Muscle layer of colon (tissue), 2 donors: ENCODE results near the gene EEIG1.

Experiments used
- H3K27ac ChIP-seq: one replicate; pipeline ENCODE4 v1.7.0; 2013; ENCODE audit warnings: low read depth, mild to moderate bottlenecking, low read length, moderate library complexity
- H3K27me3 ChIP-seq, 2 donors: one replicate each; pipeline ENCODE4 v1.7.0; 2013; ENCODE audit warnings: low read length in 2 of 2, mild to moderate bottlenecking in 2 of 2; ENCODE audit not compliant: insufficient read depth in 2 of 2, control insufficient read depth in 1 of 2
- H3K36me3 ChIP-seq: one replicate; pipeline ENCODE4 v1.7.0; 2013; ENCODE audit warnings: mild to moderate bottlenecking, low read length; ENCODE audit not compliant: insufficient read depth
- H3K4me1 ChIP-seq: one replicate; pipeline ENCODE4 v1.7.0; 2013; ENCODE audit warnings: mild to moderate bottlenecking, low read length; ENCODE audit not compliant: insufficient read depth
- H3K4me3 ChIP-seq, 2 donors: one replicate each; pipeline ENCODE4 v1.7.0; 2013; ENCODE audit warnings: low read length in 2 of 2, low read depth in 1 of 2, mild to moderate bottlenecking in 1 of 2, moderate library complexity in 1 of 2
- H3K9ac ChIP-seq: one replicate; pipeline ENCODE4 v1.7.0; 2013; ENCODE audit warnings: low read length
- H3K9me3 ChIP-seq: one replicate; pipeline ENCODE4 v1.7.0; 2013; ENCODE audit warnings: mild to moderate bottlenecking, low read length
- donor health status: abdominal sarcoma.
- donor health status: Adenocarcinoma of cecum.

The EEIG1 gene

DNA sequence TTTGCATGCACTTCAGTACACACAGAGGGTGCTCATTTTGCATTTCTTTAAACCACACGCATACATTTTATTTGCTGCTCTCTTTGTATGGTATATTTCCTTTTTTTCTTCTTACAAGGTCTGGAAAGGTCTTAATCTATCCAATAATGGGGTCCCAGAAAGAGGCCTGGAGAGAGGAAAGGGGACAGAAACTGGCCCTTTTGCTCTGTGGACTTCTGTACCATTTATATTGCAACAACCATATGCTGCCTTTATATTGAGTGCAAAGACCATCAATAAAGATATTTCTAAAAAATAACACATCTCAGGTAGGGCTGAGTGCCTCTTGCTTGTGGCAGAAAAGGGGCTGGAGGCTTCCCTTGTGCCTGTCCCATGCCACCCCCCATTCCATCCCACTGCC is 27.6 kb downstream of the EEIG1 start:
- H3K9me3 ChIP-seq, result no peaks in the 10 kb centered on the region
- H3K27ac ChIP-seq, result no peak overlapping the region
- no peak overlapping the region for H3K9ac ChIP-seq
- H3K36me3 ChIP-seq, result no peaks in the 10 kb centered on the region
- no peaks in the 10 kb centered on the region for H3K27me3 ChIP-seq
- no peak overlapping the region for H3K4me3 ChIP-seq
- peaks cover 54% of the 10 kb centered on the region for H3K4me1 ChIP-seq

DNA sequence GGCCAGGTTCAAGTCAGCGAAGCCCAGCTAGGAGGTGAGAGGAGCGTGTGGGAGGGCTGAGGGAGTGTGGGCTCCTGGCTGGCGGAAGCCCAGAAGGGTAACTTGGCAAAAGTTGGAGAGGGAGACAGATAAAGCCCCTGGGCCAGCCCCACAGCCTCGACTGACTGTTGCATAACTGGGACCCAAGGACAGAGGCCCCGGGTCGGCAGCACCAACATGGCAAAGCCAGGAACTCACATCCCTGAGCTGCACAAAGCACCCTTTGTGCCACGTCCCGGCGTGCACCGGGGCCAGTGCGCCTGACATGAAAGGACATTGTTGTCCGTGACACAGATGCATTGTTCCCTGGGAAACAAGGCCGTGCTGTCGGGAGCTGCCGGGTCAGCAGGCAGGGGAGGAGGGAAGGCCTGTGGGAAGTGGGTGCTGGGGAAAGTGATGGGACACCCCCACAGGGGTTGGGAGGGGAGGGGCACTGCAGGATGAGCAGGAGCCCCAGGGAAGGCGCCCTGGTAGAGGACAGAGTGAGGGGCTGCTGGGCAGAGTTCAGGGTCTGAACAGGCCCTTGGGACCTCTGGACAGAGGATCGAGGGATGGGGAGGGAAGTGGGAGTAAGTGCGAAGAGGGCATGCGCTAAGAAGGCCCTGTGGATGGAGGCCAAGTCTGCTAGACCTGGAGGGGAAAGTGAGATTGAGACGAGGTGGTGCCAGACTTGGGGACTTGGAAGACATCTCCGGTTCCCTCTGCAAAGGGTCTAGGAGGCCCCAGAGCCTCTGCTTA is 30.1 kb downstream of the EEIG1 start:
- Histone ChIP-seq H3K36me3 (no peaks in the 10 kb centered on the region), H3K9ac (no peak overlapping the region), H3K4me1 (peaks cover 52% of the 10 kb centered on the region), H3K27ac (peak overlapping the region; percentile 9), H3K9me3 (no peaks in the 10 kb centered on the region), H3K27me3 (no peaks in the 10 kb centered on the region), H3K4me3 (no peak overlapping the region)

GRCh38 chr9:127949827-127950512 is 30.8 kb downstream of the EEIG1 start:
- Histone ChIP-seq H3K4me1 (peaks cover 46% of the 10 kb centered on the region), H3K4me3 (no peak overlapping the region), H3K36me3 (peaks cover 6% of the 10 kb centered on the region), H3K27me3 (no peaks in the 10 kb centered on the region), H3K9me3 (no peaks in the 10 kb centered on the region), H3K27ac (peak overlapping the region; percentile 9), H3K9ac (no peak overlapping the region)

DNA sequence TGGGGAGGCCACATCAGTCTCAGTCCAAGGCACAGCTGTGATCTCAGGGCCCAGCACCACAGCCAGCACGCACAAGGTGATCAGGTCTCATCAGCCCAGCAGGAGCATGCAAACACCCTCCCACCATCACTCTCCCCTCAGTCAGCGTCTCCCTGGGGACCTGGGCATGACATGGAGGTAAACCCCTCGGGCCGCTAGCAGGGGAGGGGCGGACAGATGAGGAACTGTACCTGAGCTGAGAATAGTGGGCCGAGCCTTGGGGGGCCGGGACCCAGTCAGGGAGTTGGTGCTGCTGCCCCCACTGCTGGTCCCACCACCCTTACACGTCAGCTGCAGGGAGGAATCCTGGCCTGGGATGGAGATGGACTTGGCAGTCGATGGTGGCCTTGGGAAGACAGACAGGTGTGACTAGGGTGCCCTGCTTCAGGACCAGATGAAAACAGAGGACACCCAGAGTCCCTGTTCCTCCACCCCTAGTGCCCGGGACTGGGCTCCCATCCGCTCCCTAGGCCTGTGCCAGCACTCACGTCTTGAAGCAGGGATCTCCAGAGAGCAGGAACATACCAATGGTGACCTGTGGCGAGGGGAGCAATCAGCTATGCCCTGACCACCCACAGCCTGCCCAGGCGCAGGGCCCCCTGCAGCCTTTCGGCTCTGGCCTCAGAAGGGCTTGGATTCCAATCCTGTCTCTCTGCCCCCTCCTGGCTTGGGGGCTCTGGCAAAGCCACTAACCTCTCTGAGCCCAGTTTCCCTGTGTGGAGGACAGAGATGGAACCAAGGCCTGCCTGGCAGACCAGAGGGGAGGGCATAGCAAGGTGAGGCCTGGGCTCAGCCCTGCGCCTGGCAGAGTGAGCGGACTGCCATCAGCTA is 32.7 kb downstream of the EEIG1 start:
- Histone ChIP-seq H3K27ac (no peak overlapping the region), H3K36me3 (peaks cover 22% of the 10 kb centered on the region), H3K4me1 (peaks cover 40% of the 10 kb centered on the region), H3K9me3 (no peaks in the 10 kb centered on the region), H3K9ac (no peak overlapping the region), H3K4me3 (no peak overlapping the region), H3K27me3 (no peaks in the 10 kb centered on the region)

DNA sequence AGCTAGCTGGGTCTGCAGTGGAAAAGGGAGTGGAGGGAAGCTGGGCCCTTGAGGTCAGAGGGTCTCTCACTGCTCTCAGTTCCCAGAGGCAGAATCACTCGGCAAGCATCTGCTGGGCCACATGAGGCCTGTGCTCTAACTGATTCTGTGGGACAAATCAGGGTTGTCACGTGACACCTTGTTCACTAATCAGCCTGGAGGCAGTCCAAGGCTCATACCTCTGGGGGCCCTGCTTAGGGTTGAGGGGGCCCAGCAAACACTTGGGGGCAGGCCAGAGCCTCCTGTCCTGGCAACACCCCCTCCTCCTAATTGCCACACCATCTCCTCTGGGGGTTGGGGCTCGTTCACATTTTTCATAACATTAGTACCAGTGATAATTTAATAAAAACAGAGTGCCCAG is 34.1 kb downstream of the EEIG1 start:
- Histone ChIP-seq H3K9ac (no peak overlapping the region), H3K27ac (no peak overlapping the region), H3K9me3 (no peaks in the 10 kb centered on the region), H3K4me1 (peaks cover 47% of the 10 kb centered on the region), H3K4me3 (no peak overlapping the region), H3K27me3 (no peaks in the 10 kb centered on the region), H3K36me3 (peaks cover 35% of the 10 kb centered on the region)

- H3K4me3 ChIP-seq, result no peak overlapping the region
- no peaks in the 10 kb centered on the region for H3K9me3 ChIP-seq
- no peak overlapping the region for H3K27ac ChIP-seq
- no peak overlapping the region for H3K9ac ChIP-seq
- H3K27me3 ChIP-seq, result no peaks in the 10 kb centered on the region
- H3K4me1 ChIP-seq, result peaks cover 47% of the 10 kb centered on the region
- peaks cover 35% of the 10 kb centered on the region for H3K36me3 ChIP-seq
Observed at GRCh38 chr9:127945942-127946341, 34.8 kb downstream of the EEIG1 start.

GRCh38 chr9:127945338-127945737 is 35.5 kb downstream of the EEIG1 start:
- Histone ChIP-seq H3K36me3 (peaks cover 35% of the 10 kb centered on the region), H3K4me3 (no peak overlapping the region), H3K4me1 (peaks cover 41% of the 10 kb centered on the region), H3K27me3 (no peaks in the 10 kb centered on the region), H3K9ac (no peak overlapping the region), H3K27ac (no peak overlapping the region), H3K9me3 (no peaks in the 10 kb centered on the region)

- Histone ChIP-seq H3K4me1 (peaks cover 34% of the 10 kb centered on the region), H3K4me3 (no peak overlapping the region), H3K9ac (no peak overlapping the region), H3K27me3 (no peaks in the 10 kb centered on the region), H3K27ac (no peak overlapping the region), H3K9me3 (no peaks in the 10 kb centered on the region), H3K36me3 (peaks cover 35% of the 10 kb centered on the region)
Observed at GRCh38 chr9:127944586-127945218, 36.1 kb downstream of the EEIG1 start.

DNA sequence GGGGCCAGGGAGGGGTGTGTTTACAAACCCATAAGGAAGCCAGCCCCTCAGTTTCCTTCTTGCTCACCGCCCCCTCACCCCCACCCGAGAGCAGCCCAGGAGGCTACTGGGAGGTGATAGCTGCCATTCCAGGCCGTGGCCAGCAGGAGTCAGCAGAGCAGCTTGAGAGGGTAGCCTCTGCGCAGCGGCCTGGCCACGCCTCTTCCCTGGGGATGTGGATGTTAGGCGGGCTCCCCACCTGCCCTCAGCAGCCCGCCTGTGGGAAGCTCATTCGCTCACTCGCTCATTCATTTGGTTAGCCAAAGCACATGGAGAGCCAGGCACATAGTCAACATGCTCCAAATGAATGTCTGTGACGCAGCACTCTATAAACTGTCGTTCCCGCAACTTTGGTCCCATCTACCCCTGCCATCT is 37.1 kb downstream of the EEIG1 start:
- H3K4me1 ChIP-seq, result peaks cover 34% of the 10 kb centered on the region
- no peaks in the 10 kb centered on the region for H3K27me3 ChIP-seq
- no peaks in the 10 kb centered on the region for H3K9me3 ChIP-seq
- H3K9ac ChIP-seq, result no peak overlapping the region
- peaks cover 35% of the 10 kb centered on the region for H3K36me3 ChIP-seq
- H3K27ac ChIP-seq, result no peak overlapping the region
- no peak overlapping the region for H3K4me3 ChIP-seq

GRCh38 chr9:127943011-127943662 is 37.7 kb downstream of the EEIG1 start:
- no peak overlapping the region for H3K4me3 ChIP-seq

More at GRCh38 chr9:127943011-127943662, 37.7 kb downstream of the EEIG1 start:
- Histone ChIP-seq H3K9me3 (no peaks in the 10 kb centered on the region), H3K27me3 (no peaks in the 10 kb centered on the region), H3K27ac (no peak overlapping the region), H3K4me1 (peaks cover 40% of the 10 kb centered on the region), H3K9ac (no peak overlapping the region), H3K36me3 (peaks cover 35% of the 10 kb centered on the region)
